Islet precursor cell (in vitro differentiated cells): ENCODE results near the gene IL1RL2.

Experiments
- DNase-seq: peaks from one replicate; pipeline ENCODE4 v3.0.0-alpha.2; 2018

Gene IL1RL2

DNA sequence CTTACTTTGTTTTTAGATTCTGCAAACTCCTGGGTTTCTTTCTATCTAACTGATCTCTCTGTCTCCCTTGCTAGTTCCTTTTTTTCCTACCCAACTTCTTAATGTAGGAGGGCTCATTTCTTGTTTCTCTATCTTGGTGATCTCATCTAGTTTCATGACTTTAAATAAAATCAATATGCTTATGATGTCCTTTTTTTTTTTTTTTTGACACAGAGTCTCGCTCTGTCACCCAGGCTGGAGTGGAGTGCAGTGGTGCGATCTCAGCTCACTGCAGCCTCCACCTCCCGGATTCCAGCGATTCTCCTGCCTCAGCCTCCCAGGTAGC, 82.3 kb downstream of the IL1RL2 start:
- DNase-seq, result no peak

DNA sequence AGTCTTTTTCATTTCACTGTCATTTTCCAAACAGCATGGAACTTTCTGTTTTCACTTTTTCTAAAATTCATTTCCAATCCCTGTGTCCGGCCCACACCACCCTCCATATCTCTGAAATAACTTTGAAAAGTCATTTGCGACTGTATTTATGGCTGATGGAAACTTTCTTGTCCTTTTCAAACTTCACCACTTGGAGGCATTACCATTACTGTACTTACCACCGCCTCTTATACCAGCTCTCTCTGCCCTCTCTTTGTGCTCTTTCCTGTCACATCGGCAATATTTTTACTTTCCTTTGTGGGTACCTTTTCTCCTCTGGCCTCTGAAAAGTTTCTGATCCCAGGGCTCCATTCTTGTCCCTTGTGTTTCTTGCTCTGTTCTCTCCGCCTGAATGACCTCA, 85.0 kb downstream of the IL1RL2 start:
- DNase-seq, result no peak

DNA sequence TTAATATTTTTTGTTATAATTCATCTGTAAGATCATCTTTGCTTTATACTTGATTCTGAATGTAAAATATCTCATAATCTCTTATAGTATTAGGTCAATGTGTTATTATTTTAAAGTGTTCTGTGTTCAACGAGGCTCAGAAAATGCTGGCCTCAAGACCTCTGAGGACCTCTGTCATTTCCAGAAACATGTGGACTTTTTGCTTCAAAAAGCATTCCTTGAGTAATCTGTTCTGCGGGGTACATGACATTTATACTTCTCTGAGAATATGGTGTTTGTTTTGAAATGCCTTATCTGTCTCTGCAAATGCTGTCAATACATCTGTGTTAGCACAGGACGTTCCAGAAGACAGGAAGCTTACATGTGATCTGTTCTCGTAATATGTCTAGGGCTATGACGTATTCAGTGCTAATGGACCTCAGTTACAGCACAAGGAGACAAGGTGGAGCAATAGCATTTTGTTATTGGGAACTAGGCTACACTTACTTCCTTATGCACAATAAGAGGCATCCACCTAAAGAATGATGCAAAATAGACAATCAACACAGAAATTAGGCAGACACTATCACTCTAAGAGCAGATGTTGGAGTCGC, 86.9 kb downstream of the IL1RL2 start:
- no peak for DNase-seq

DNA sequence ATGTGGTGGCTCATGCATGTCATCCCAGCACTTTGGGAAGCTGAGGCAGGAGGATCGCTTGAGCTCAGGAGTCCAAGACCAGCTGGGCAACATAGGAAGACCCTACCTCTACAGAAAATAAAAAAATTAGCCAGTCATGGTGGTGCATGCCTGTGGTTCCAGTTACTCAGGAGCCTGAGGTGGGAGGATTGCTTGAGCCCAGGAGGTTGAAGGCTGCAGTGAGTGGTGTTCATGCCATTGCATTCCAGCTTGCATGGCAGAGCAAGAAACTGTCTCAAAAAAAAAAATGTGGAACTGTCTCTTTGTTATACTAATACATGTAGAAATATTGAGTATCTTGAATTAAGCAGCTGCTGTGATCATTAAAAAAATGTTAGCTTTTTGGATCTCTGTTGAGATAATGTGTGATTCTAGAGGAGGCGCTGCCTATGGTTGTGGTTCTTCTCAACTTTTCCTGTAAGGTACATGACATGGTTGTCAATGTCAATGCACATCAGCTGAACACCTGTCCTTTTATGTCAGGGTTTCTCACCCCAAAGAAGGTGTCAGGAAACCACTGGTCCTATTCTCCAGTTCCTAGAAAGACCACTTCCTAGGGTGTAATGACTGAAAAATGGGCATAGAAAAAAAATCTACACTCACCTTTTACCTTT, 89.9 kb downstream of the IL1RL2 start:
- no peak for DNase-seq

DNA sequence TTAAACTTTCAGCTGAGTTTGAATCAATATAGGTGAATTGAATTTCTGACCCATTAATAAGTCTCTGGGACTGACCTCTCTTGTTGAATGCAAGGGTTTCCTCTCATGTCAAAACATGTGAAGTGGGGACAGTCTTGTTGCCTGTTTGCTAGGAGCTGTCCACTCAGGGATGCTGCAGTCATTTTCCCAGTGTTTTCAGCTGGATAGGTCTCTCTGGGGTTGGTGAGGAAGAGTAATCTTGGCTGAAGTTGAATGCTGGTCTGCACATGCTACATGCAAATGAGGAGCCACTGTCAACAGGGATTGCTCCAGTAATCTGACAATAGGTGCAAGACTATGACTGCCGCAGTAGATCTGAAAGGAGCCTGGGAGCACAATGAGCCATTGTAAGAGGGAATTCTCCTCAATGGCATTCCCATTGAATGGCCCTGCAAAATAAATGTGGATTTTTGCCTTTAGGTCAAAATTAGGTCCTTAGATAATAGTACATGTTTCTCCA, 90.4 kb downstream of the IL1RL2 start:
- DNase-seq, result no peak

DNA sequence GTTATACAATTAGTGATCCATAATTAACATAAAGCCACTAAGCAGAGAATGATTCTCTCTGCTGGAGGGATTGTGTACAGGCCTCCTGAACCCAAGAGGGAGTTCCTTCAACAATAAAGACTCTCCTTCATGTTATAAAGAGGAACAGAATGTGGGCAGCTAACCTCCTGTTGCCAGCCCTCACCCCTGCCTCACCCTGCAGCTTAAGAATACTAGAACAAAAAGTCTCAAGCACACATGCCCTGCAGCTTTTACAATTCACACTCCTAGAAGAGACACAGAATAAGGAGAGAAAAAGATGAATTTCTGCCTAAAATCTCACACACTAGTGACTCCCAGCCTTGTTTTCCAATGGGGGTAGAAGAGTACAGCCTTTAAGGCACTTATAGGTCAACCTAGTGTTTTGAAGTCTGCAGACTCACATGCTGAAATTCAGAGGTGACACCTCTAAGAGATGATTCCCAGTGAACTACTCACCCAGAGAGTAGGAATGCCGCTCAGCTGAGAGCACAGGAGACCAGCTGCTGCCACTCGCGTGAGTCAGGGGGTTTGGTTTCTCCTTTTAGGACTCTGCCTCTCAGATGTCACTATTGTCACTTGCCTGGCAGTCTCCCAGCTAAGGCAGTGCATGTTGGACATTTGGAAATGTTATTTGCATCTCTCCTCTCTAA, 92.0 kb downstream of the IL1RL2 start:
- peak; percentile 65 for DNase-seq

DNA sequence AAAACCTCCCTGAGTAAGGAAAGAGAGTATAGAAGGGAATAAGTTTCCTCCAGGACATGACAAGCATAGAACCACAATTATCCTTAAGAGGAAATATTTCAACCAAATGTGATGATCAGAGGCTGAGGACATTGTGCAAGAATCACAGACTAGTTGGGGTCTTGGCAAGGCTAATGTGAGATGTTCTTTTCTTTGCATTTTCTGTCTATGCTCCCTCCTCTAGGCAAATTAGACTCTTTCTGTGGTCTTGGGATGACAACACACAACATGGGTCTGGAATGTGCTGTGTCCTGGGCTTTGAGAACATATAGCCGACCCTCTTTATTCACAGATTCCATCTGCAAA, 92.5 kb downstream of the IL1RL2 start:
- DNase-seq, result no peak

DNA sequence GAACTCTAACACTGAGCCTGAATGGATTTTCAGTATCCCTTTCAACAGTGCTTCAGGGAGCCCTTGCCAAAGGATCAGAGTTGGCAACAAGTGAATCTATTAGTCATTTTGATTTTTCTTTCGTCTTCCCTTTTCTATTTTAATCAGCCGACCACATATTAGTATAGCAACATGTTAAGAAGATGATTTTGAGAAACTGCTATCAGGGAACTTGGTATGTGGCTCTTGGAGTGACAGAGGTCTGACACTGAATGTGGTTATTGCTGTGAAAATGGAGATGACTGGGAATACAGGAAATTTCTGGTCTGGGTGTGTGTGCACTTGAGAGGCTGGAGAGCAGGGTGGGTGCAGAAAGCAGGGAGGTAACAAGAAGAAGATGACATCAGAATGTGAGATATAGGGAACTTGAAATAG, 95.9 kb downstream of the IL1RL2 start:
- no peak for DNase-seq

DNA sequence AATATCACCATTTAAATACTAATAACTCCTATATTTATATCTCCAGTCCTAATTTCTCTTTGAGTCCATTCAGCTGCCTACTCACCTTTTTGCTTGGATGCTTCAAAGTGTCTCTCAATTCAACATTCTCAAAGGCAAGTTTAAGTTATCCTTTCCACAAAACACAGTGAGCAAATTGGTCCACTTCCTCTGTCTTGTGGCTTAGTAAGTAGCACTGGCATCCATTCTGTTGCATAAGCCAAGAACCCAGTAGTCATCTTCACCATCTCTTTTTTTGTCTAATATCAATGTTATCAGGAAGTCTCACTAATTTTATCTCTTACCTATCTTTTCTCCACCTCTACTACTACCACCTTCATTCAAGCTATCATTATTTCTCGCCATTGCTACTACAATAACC, 97.2 kb downstream of the IL1RL2 start:
- DNase-seq, result no peak

DNA sequence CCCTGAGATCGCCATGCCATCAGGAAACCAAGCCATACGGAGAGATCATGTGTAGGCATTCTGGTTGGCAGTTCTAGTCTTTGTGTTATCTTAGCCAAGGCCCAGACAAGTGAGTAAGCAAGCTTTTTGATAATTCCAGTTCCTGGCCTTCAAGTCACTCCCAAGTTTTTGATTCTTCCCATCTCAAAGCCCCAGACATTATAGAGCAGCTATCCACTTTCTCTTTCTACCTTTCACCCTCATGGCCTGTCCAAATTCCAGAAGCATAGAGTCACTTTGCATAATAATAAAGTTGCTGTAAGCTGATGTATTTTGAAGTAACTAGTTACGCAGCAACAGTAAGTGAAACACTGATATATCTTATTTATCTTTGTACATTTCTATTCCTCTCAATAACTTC, 97.8 kb downstream of the IL1RL2 start:
- no peak for DNase-seq

DNA sequence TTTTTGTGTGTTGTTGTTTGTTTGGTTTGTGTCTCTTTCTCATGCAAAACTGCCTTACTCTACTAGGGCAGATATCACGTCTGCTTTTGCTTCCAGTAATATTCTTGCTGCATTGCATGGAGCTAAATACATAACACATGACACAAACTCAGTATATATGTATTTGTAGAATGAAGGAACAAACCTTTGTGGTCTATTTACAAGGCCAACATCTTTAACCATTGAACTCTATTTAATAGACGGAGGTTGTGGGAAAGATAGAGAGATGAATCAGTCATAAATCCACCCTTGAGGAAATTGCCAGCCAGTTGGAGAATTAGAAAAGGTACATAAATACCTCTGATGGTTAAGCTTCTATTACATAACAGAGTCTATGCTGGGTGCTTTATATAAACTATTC, 98.5 kb downstream of the IL1RL2 start:
- no peak for DNase-seq

DNA sequence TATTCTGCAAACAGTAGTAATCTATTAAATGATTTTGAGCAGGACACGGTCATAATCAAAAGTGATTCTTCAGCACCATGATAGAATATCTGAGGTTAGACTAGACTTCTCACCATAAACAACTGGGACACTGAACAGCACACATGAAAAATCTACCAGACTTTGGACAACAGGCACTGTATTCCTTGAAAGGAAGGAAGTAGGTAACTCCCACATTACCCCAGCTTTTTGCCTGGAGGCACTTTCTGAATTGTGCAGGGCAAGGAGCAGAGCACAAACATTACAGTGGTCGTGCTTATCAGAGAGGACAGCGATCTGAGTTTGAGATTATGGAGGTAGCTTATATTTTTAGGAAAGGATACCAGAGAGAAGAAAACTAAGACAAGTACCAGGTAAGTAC, 99.2 kb downstream of the IL1RL2 start:
- DNase-seq, result peak; percentile 80

DNA sequence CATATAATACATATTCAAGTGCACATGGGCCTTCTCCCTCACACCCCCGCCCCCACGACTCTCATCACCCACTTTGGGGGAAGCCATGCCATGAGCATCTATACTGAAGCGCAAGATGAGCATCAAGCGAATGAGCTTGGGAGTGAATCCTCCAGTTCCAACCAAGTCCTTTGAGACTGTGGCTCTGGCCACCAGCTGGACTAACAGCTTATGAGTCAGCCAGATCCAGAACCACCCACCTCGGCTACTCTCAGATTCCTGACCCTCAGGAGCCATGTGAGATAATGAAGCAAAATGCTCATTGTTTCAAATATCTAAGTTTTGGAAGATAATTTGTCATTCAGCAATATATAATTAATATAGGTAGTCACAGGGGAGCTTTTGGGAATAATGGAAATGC, 102.3 kb downstream of the IL1RL2 start:
- peak; percentile 68 for DNase-seq
